Endodermal cell (in vitro differentiated cells): ENCODE results near the gene CD151. TPM values are rescaled to one million over a fixed set of nuclear protein-coding genes. Genes with fewer than 3 reads are reported as not detected.

Source experiments
- DNase-seq: peaks from one replicate; pipeline ENCODE4 v3.0.0-alpha.2; 2017
- H3K27ac ChIP-seq: 2 replicates; pipeline ENCODE4 v1.5.1; 2013; ENCODE audit warnings: mild to moderate bottlenecking, low read depth, low read length, moderate library complexity
- H3K27me3 ChIP-seq: 2 replicates; pipeline ENCODE4 v1.6.1; 2013; ENCODE audit warnings: mild to moderate bottlenecking, low read length, moderate library complexity; ENCODE audit not compliant: insufficient read depth, control insufficient read depth, poor library complexity, severe bottlenecking
- H3K36me3 ChIP-seq: 2 replicates; pipeline ENCODE4 v1.7.0; 2013; ENCODE audit warnings: mild to moderate bottlenecking, low read length, moderate library complexity; ENCODE audit not compliant: control insufficient read depth, insufficient read depth
- H3K4me1 ChIP-seq: one replicate; pipeline ENCODE4 v1.7.0; 2013; ENCODE audit warnings: low read length; ENCODE audit not compliant: control insufficient read depth, insufficient read depth
- H3K4me3 ChIP-seq: 2 replicates; pipeline ENCODE4 v1.5.1; 2013; ENCODE audit warnings: mild to moderate bottlenecking, low read length, moderate library complexity
- H3K9ac ChIP-seq: 2 replicates; pipeline ENCODE4 v1.6.1; 2013; ENCODE audit warnings: mild to moderate bottlenecking, low read length, moderate library complexity; ENCODE audit not compliant: poor library complexity, severe bottlenecking; ENCODE audit errors: extremely low read depth
- H3K9me3 ChIP-seq: 2 replicates; pipeline ENCODE4 v1.6.1; 2013; ENCODE audit warnings: mild to moderate bottlenecking, low read length, moderate library complexity; ENCODE audit not compliant: control insufficient read depth
- H3K27ac Mint-ChIP-seq: 2 replicates; pipeline ENCODE4 v1.8.0; 2020; ENCODE audit warnings: mixed read lengths
- H3K27me3 Mint-ChIP-seq: 2 replicates; pipeline ENCODE4 v1.8.0; 2021; ENCODE audit warnings: mild to moderate bottlenecking, mixed read lengths; ENCODE audit not compliant: insufficient read depth
- H3K36me3 Mint-ChIP-seq: 2 replicates; pipeline ENCODE4 v1.8.0; 2020; ENCODE audit warnings: low read depth, mixed read lengths
- H3K4me1 Mint-ChIP-seq: 2 replicates; pipeline ENCODE4 v1.8.0; 2020; ENCODE audit warnings: mixed read lengths
- H3K4me3 Mint-ChIP-seq: 2 replicates; pipeline ENCODE4 v1.8.0; 2020; ENCODE audit warnings: mild to moderate bottlenecking, moderate library complexity, mixed read lengths
- H3K9me3 Mint-ChIP-seq: 2 replicates; pipeline ENCODE4 v1.8.0; 2020; ENCODE audit warnings: mild to moderate bottlenecking, mixed read lengths
- WGBS, 2 experiments: methylation state at CpG; one replicate each; pipeline versions ENCODE4 v1.1.5 to v1.1.7; 2013; ENCODE audit warnings: missing lambda C conversion rate in 2 of 2, mixed read lengths in 1 of 2; ENCODE audit not compliant: insufficient coverage in 1 of 2, insufficient read length in 1 of 2; 5-methylcytosine and 5-hydroxymethylcytosine counted together
- total RNA-seq, 2 donors: library from RNA; stranded (reverse); fragmentation: NEBNext Ultra II Directional in 1 of 2; extraction: Animal tissue kit (Norgen Biotek cat#: 25700) in 1 of 2; gene quantifications; 2 replicates in 1 of 2; 3 replicates in 1 of 2; pipeline ENCODE4 v1.2.1, GENCODE V29; 2021
- TF ChIP-seq, protein P1 (sequence below): fragments of 200-600 bp; sonication (generic); conservative IDR thresholded peaks from 2 replicates; pipeline ENCODE4 v1.5.0; 2021; ENCODE audit warnings: antibody characterized with exemption, mild to moderate bottlenecking

Gene CD151
- total RNA-seq, 2 donors from 2014 or later, result 139 to 165 TPM

DNA sequence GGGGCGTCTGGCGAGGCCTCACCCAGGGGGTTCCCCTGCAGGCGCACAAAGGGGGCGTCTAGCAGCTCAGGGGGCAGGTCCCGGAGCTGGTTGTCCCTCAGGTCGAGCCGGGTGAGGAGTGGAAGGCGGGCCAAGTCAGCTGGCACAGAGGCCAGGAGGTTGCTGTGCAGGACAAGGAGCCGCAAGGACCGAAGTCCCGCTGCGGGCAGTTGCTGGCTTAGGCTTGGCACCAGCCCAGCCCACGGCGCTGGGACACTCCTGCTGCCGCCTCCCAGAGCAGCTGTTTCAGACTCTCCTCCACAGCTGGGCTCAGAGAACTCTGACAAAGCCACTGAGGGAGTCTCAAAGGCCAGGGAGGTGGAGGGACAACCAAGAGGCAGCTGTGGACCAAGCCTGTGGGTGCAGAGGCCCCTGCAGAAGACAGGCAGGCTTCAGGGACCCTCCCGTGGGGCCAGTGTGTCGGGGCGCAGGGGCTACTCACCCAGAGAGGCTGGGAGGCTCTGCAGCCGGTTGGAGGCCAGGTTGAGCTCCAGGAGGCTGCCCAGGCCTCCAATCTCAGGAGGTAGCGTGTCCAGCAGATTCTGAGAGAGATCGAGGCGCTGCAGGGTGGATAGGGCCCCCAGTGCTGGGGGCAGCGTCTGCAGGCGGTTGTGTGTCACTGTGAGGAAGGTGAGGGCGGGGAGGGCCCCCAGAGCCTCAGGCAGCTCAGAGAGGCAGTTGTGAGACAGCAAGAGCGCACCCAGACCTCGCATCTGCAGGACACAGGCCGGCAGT, 29.9 kb upstream of the CD151 start:
- 92 to 95% methylated on average over 20 to 28 of the region's 28 CpGs for WGBS, 2 experiments
- H3K36me3 ChIP-seq, result peaks cover 5% of the 10 kb centered on the region
- no peak overlapping the region for H3K4me3 Mint-ChIP-seq
- TF ChIP-seq, protein P1, sequence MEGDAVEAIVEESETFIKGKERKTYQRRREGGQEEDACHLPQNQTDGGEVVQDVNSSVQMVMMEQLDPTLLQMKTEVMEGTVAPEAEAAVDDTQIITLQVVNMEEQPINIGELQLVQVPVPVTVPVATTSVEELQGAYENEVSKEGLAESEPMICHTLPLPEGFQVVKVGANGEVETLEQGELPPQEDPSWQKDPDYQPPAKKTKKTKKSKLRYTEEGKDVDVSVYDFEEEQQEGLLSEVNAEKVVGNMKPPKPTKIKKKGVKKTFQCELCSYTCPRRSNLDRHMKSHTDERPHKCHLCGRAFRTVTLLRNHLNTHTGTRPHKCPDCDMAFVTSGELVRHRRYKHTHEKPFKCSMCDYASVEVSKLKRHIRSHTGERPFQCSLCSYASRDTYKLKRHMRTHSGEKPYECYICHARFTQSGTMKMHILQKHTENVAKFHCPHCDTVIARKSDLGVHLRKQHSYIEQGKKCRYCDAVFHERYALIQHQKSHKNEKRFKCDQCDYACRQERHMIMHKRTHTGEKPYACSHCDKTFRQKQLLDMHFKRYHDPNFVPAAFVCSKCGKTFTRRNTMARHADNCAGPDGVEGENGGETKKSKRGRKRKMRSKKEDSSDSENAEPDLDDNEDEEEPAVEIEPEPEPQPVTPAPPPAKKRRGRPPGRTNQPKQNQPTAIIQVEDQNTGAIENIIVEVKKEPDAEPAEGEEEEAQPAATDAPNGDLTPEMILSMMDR, result no peak
- DNase-seq, result no peak
- H3K4me1 Mint-ChIP-seq, result no peaks in the 10 kb centered on the region
- H3K27ac ChIP-seq, result no peak overlapping the region
- H3K27ac Mint-ChIP-seq, result no peak overlapping the region
- no peaks in the 10 kb centered on the region for H3K9me3 ChIP-seq
- H3K9ac ChIP-seq, result no peak overlapping the region
- H3K27me3 ChIP-seq, result no peaks in the 10 kb centered on the region
- H3K36me3 Mint-ChIP-seq, result peaks cover 6% of the 10 kb centered on the region
- no peaks in the 10 kb centered on the region for H3K4me1 ChIP-seq
- H3K4me3 ChIP-seq, result no peak overlapping the region
- H3K27me3 Mint-ChIP-seq, result no peaks in the 10 kb centered on the region
- no peaks in the 10 kb centered on the region for H3K9me3 Mint-ChIP-seq

DNA sequence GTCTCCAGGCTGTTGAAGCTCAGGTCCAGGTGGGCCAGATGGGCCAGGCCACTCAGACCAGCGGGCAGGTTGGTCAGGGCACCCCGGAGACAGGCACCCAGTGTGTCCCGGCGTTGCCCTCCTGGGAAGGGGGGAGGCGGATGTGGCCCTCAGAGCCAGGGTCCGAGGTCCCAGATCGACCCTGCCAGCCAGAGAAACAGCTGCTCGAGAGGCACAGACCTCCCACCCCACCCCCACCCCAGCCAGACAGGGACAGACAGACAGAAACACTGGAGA, 29.3 kb upstream of the CD151 start:
- peak overlapping the region; percentile 63 for H3K4me3 Mint-ChIP-seq

GRCh38 chr11:803770-804598, 28.8 kb upstream of the CD151 start:
- Mint-ChIP-seq H3K27ac (no peak overlapping the region), H3K36me3 (peaks cover 6% of the 10 kb centered on the region), H3K9me3 (no peaks in the 10 kb centered on the region), H3K4me3 (peak overlapping the region; percentile 63), H3K27me3 (no peaks in the 10 kb centered on the region), H3K4me1 (peaks cover 5% of the 10 kb centered on the region)
- no peaks in the 10 kb centered on the region for H3K9me3 ChIP-seq
- H3K4me1 ChIP-seq, result no peaks in the 10 kb centered on the region
- TF ChIP-seq, protein P1, result no peak
- WGBS, 2 experiments, result 74 to 85% methylated on average over 16 to 26 of the region's 26 CpGs
- no peak overlapping the region for H3K27ac ChIP-seq
- H3K36me3 ChIP-seq, result peaks cover 5% of the 10 kb centered on the region
- peak overlapping the region; percentile 34 for H3K9ac ChIP-seq
- DNase-seq, result peak; percentile 68
- no peaks in the 10 kb centered on the region for H3K27me3 ChIP-seq
- peak overlapping the region; percentile 84 for H3K4me3 ChIP-seq

More for the DNA sequence above, 29.3 kb upstream of the CD151 start:
- Mint-ChIP-seq H3K4me1 (no peaks in the 10 kb centered on the region), H3K9me3 (no peaks in the 10 kb centered on the region), H3K27ac (no peak overlapping the region), H3K27me3 (no peaks in the 10 kb centered on the region), H3K36me3 (peaks cover 6% of the 10 kb centered on the region)
- Histone ChIP-seq H3K9ac (no peak overlapping the region), H3K9me3 (no peaks in the 10 kb centered on the region), H3K27ac (no peak overlapping the region), H3K4me1 (no peaks in the 10 kb centered on the region), H3K4me3 (no peak overlapping the region), H3K36me3 (peaks cover 5% of the 10 kb centered on the region), H3K27me3 (no peaks in the 10 kb centered on the region)
- DNase-seq, result no peak
- TF ChIP-seq, protein P1, result no peak
- WGBS, 2 experiments, result 89 to 94% methylated on average over 4 of the region's 8 CpGs
